Measurements from ENCODE around the gene CCR6. TPM values are rescaled to one million over a fixed set of nuclear protein-coding genes. Genes with fewer than 3 reads are reported as not detected.

The CCR6 gene
- total RNA-seq, 4 donors from 2014 or later, result 0.98 to 2.4 (median 1.2) TPM

DNA sequence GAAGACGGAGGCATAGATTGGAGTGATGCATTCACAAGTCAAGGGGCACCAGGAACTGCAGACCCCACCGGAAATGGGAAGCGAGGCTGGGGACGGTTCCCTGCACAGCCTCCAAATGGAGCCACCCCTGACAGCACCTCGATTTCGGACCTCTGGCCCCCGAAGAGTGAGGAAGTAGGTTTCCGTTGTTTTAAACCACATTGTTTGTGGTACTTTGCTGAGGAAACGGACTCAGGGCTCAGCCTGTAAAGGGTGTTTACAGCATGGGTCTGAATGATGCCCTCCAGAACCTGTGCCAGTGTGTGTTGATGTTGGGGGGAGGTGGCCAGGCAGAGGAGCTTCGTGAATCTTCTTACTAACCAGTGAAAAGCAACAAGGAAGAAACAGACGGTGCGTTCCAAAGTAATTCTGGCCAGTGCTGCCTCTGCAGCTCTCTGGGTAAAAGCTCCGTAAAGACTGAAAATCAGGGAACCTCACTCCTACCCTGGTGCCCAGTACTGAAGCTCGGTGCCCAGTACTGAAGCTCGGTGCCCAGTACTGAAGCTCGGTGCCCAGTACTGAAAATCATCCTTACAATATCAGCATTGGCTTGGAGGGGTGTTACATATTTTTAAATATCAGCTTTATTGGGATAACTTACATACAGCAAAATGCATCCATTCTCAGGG is 30.1 kb upstream of the CCR6 start:
- 73% methylated on average over 16 of the region's 16 CpGs for WGBS
- no peak for DNase-seq (ENCODE audit: low spot score in 2 of 2)
- no peak overlapping the region for H3K4me3 ChIP-seq
- no peak overlapping the region for H3K27ac ChIP-seq
- H3K27me3 ChIP-seq, result no peaks in the 10 kb centered on the region
- no peaks in the 10 kb centered on the region for H3K36me3 ChIP-seq
- no peaks in the 10 kb centered on the region for H3K9me3 ChIP-seq
- TF ChIP-seq EP300 (IDR thresholded peaks at IDR 0.05), result no peak
- TF ChIP-seq POLR2A (IDR thresholded peaks at IDR 0.05), result no peak
- no peak for TF ChIP-seq POLR2AphosphoS5 (IDR thresholded peaks at IDR 0.05)
- TF ChIP-seq, protein P1, sequence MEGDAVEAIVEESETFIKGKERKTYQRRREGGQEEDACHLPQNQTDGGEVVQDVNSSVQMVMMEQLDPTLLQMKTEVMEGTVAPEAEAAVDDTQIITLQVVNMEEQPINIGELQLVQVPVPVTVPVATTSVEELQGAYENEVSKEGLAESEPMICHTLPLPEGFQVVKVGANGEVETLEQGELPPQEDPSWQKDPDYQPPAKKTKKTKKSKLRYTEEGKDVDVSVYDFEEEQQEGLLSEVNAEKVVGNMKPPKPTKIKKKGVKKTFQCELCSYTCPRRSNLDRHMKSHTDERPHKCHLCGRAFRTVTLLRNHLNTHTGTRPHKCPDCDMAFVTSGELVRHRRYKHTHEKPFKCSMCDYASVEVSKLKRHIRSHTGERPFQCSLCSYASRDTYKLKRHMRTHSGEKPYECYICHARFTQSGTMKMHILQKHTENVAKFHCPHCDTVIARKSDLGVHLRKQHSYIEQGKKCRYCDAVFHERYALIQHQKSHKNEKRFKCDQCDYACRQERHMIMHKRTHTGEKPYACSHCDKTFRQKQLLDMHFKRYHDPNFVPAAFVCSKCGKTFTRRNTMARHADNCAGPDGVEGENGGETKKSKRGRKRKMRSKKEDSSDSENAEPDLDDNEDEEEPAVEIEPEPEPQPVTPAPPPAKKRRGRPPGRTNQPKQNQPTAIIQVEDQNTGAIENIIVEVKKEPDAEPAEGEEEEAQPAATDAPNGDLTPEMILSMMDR (IDR thresholded peaks at IDR 0.05), result no peak
- peaks cover 9% of the 10 kb centered on the region for H3K4me1 ChIP-seq

DNA sequence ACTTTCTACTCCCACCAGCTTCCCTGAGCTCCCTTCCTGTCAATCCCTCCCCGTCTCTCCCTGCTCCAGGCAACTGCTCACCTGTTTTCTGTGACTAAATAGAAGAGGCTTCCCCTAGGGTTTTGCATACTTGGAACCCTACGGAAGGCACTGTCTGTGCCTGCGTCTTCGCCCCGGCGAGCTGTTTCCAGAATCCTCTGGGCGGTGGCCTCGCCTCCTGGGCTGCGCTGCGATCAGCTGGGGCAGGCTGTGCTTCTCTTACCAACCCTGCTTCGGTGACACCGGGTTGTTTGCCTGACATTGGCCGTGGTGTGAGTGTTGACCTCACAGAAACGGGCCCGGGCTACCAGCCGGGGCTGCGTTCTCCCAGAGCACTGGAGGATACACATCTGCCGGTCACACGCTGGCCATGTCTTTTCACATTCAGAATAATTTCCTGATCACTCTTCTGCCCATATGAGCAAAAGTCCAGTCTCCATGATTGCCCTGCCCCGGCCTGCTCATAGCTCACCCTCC is 29.4 kb upstream of the CCR6 start:
- peak overlapping the region; percentile 7 for H3K4me3 ChIP-seq
- 70% methylated on average over 20 of the region's 20 CpGs for WGBS
- no peak overlapping the region for H3K27ac ChIP-seq
- H3K9me3 ChIP-seq, result no peaks in the 10 kb centered on the region
- H3K27me3 ChIP-seq, result no peaks in the 10 kb centered on the region
- peaks cover 9% of the 10 kb centered on the region for H3K4me1 ChIP-seq
- DNase-seq (ENCODE audit: low spot score in 2 of 2), result no peak
- TF ChIP-seq, protein P1 (IDR thresholded peaks at IDR 0.05), result no peak
- TF ChIP-seq POLR2A (IDR thresholded peaks at IDR 0.05) (no peak), POLR2AphosphoS5 (IDR thresholded peaks at IDR 0.05) (no peak), EP300 (IDR thresholded peaks at IDR 0.05) (no peak)
- no peaks in the 10 kb centered on the region for H3K36me3 ChIP-seq

DNA sequence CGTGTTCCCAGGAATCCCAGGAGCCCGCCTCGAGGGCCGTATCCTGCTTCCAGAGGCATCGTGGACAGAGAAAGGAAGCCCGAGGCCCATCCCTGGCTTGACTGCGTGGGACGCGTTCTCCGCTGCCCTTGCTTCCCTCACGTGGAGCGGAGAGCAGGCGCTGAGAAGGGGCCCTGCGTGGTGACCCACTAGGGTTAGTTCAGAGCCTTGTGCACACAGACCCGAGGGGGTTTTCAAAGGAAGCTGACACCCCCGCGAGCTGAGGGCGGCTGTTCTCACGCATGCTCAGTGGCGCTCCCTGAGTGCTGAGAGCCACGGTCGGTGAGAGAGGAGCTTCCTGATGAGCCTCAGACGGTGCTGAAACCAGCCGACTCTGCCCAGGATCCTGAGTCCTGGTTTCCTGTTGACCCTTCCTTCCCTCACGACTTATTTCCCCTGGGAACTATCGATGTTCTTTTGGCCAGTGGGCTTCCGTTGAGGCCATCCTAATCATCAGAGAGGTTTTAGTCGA is 28.9 kb upstream of the CCR6 start:
- no peak for DNase-seq (ENCODE audit: low spot score in 2 of 2)
- TF ChIP-seq POLR2AphosphoS5 (IDR thresholded peaks at IDR 0.05) (no peak), EP300 (IDR thresholded peaks at IDR 0.05) (no peak), POLR2A (IDR thresholded peaks at IDR 0.05) (no peak)
- TF ChIP-seq, protein P1 (IDR thresholded peaks at IDR 0.05), result no peak
- 67% methylated on average over 26 of the region's 28 CpGs for WGBS
- no peak overlapping the region for H3K27ac ChIP-seq
- peak overlapping the region; percentile 7 for H3K4me3 ChIP-seq
- H3K27me3 ChIP-seq, result no peaks in the 10 kb centered on the region
- no peaks in the 10 kb centered on the region for H3K9me3 ChIP-seq
- H3K4me1 ChIP-seq, result peaks cover 9% of the 10 kb centered on the region
- H3K36me3 ChIP-seq, result no peaks in the 10 kb centered on the region

DNA sequence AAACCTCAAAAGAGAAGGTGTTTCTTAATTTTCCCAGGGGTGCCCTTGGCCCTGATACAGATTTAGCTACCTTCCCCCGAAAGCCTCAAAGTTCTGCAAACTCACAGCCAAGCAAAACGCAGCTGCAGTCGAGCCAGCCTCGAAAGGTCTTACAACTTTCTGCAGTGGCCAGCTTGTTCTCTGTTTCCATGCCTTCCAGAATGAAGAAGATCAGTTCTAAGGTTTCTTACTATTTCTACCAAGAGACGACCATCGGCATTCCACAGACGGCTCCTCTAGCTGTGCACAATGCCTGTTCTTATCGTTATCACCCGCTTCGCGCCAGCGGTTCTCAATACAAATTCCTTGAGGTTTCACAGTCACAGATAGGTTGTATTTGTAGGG is 28.5 kb upstream of the CCR6 start:
- Histone ChIP-seq H3K4me1 (peaks cover 9% of the 10 kb centered on the region), H3K36me3 (no peaks in the 10 kb centered on the region), H3K27me3 (no peaks in the 10 kb centered on the region), H3K4me3 (no peak overlapping the region), H3K27ac (no peak overlapping the region), H3K9me3 (no peaks in the 10 kb centered on the region)
- 85% methylated on average over 12 of the region's 12 CpGs for WGBS
- no peak for TF ChIP-seq EP300 (IDR thresholded peaks at IDR 0.05)
- no peak for TF ChIP-seq POLR2AphosphoS5 (IDR thresholded peaks at IDR 0.05)
- TF ChIP-seq, protein P1 (IDR thresholded peaks at IDR 0.05), result no peak
- no peak for TF ChIP-seq POLR2A (IDR thresholded peaks at IDR 0.05)
- no peak for DNase-seq (ENCODE audit: low spot score in 2 of 2)

DNA sequence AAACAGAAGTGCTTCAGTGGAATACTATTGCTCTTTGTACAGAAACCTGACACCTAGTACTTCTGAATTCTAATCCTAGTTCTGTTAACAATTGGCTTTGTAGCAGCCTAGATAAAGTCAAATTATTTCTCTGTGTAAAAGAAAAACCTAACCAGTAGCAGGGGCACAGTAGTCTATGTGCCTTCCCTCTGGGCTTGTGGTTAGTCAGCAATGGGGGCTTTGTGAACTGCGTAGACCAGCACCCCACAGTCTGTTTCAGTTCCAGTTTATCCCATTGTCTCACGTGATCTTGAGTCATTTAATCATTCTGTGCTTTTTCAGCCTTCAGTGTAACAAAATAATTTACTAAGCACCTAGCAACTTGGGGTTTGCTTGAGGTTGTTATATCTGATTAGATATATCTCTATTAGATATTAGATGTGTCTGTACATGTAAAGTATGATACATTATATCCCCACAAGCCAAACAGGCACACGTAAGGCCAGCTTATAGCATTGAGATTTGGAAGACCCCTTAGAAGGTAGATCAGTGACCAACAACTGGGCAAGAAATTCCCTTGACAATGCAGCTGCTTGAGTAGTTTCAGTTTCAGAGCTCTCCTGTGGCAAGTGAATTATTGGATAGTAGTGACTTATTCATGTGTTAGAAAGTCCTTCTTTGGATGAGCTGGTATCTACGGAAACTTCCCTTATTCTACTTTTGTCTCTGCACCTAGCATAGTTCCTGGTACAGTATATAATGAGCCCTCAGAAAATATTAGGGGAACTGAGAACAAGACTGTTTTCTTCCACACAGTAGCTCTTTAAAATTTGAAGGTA is 27.9 kb upstream of the CCR6 start:
- Histone ChIP-seq H3K9me3 (no peaks in the 10 kb centered on the region), H3K4me3 (no peak overlapping the region), H3K27ac (no peak overlapping the region), H3K4me1 (peaks cover 9% of the 10 kb centered on the region), H3K36me3 (no peaks in the 10 kb centered on the region), H3K27me3 (no peaks in the 10 kb centered on the region)
- WGBS, result 56% methylated on average over 4 of the region's 4 CpGs
- no peak for DNase-seq (ENCODE audit: low spot score in 2 of 2)
- TF ChIP-seq POLR2A (IDR thresholded peaks at IDR 0.05) (no peak), POLR2AphosphoS5 (IDR thresholded peaks at IDR 0.05) (no peak), EP300 (IDR thresholded peaks at IDR 0.05) (no peak)
- TF ChIP-seq, protein P1 (IDR thresholded peaks at IDR 0.05), result no peak
